ENCODE results near the gene KCNN3.

Gene KCNN3

GRCh38 chr1:154767315-154768240 is 102.5 kb downstream of the KCNN3 start:
- peak; percentile 84 for DNase-seq

- DNase-seq: no peak
Observed at GRCh38 chr1:154765970-154766369, 104.1 kb downstream of the KCNN3 start.

- no peak for DNase-seq
Observed at GRCh38 chr1:154764773-154765172, 105.3 kb downstream of the KCNN3 start.

GRCh38 chr1:154764181-154764580 is 105.9 kb downstream of the KCNN3 start:
- DNase-seq: no peak

- DNase-seq: no peak
Observed at GRCh38 chr1:154760469-154760933, 109.6 kb downstream of the KCNN3 start.

GRCh38 chr1:154759793-154760192 is 110.3 kb downstream of the KCNN3 start:
- DNase-seq: no peak

- DNase-seq: no peak
Observed at GRCh38 chr1:154759196-154759595, 110.9 kb downstream of the KCNN3 start.

- no peak for DNase-seq
Observed at GRCh38 chr1:154758346-154758745, 111.7 kb downstream of the KCNN3 start.

- DNase-seq: no peak
Observed at GRCh38 chr1:154756793-154757548, 113.1 kb downstream of the KCNN3 start.

- DNase-seq: no peak
Observed at GRCh38 chr1:154755858-154756730, 114.0 kb downstream of the KCNN3 start.

- no peak for DNase-seq
Observed at GRCh38 chr1:154753426-154753825, 116.7 kb downstream of the KCNN3 start.

- no peak for DNase-seq
Observed at GRCh38 chr1:154752273-154753030, 117.6 kb downstream of the KCNN3 start.

- DNase-seq: peak; percentile 27
Observed at GRCh38 chr1:154751690-154752089, 118.4 kb downstream of the KCNN3 start.

GRCh38 chr1:154750681-154751665 is 119.1 kb downstream of the KCNN3 start:
- DNase-seq: no peak

GRCh38 chr1:154749078-154749760 is 120.9 kb downstream of the KCNN3 start:
- no peak for DNase-seq

GRCh38 chr1:154748405-154748775 is 121.7 kb downstream of the KCNN3 start:
- DNase-seq: no peak

- DNase-seq: peak; percentile 56
Observed at GRCh38 chr1:154747740-154748404, 122.2 kb downstream of the KCNN3 start.

GRCh38 chr1:154747380-154747739 is 122.7 kb downstream of the KCNN3 start:
- no peak for DNase-seq

- DNase-seq: no peak
Observed at GRCh38 chr1:154746622-154747299, 123.3 kb downstream of the KCNN3 start.
